Breast epithelium (tissue), 3 donors: Measurements from ENCODE around the gene LLCFC1.

Experiments used
- CTCF ChIP-seq, 3 donors: fragments of 450-650 bp; IDR thresholded peaks; one replicate each; pipeline ENCODE4 v1.5.1; 2016 to 2017; ENCODE audit warnings: antibody characterized with exemption in 3 of 3, mild to moderate bottlenecking in 3 of 3, moderate library complexity in 3 of 3
- POLR2AphosphoS5 ChIP-seq, 3 donors: sonication (generic); formaldehyde crosslinking; IDR thresholded peaks; one replicate each; pipeline ENCODE4 v1.6.1; 2017; ENCODE audit warnings: antibody characterized with exemption in 3 of 3

- no peak for TF ChIP-seq CTCF (IDR thresholded peaks at IDR 0.05)
- no peak for TF ChIP-seq POLR2AphosphoS5 (IDR thresholded peaks at IDR 0.05)
These were observed 23.7 kb downstream of the LLCFC1 start for GRCh38 chr7:142962991-142963390.
